Stimulated activated CD4-positive, alpha-beta T cell treated with anti-CD3 and anti-CD28 coated beads, Interleukin-1b, Interleukin-23, amount 100 ng/mL, for 24 hours (primary cell): ENCODE data around the gene DNAL1.

ENCODE experiments used
- DNase-seq, 4 experiments: peaks; one replicate each; pipeline ENCODE4 v3.0.0-alpha.2; 2020; ENCODE audit warnings: low read depth in 4 of 4, low spot score in 1 of 4

The DNAL1 gene

GRCh38 chr14:73722581-73722980, 77.8 kb downstream of the DNAL1 start:
- no peak for DNase-seq

GRCh38 chr14:73723406-73723796, 78.6 kb downstream of the DNAL1 start:
- DNase-seq = no peak

GRCh38 chr14:73723797-73724661, 79.2 kb downstream of the DNAL1 start:
- DNase-seq = no peak

GRCh38 chr14:73724696-73725095, 79.9 kb downstream of the DNAL1 start:
- no peak for DNase-seq

- DNase-seq = no peak
Measured at GRCh38 chr14:73725116-73726024, 80.6 kb downstream of the DNAL1 start.

- no peak for DNase-seq
Measured at GRCh38 chr14:73726025-73726961, 81.5 kb downstream of the DNAL1 start.

GRCh38 chr14:73727166-73727565, 82.4 kb downstream of the DNAL1 start:
- DNase-seq = no peak

GRCh38 chr14:73728717-73729330, 84.0 kb downstream of the DNAL1 start:
- DNase-seq = peak; percentile 78 to 94 (median 88)

- DNase-seq = no peak
Measured at GRCh38 chr14:73729556-73730265, 84.9 kb downstream of the DNAL1 start.

- DNase-seq = no peak
Measured at GRCh38 chr14:73731111-73731510, 86.3 kb downstream of the DNAL1 start.

GRCh38 chr14:73732006-73732405, 87.2 kb downstream of the DNAL1 start:
- no peak for DNase-seq

GRCh38 chr14:73736842-73737241, 92.1 kb downstream of the DNAL1 start:
- no peak for DNase-seq

GRCh38 chr14:73738518-73739173, 93.9 kb downstream of the DNAL1 start:
- no peak for DNase-seq

GRCh38 chr14:73739174-73739898, 94.5 kb downstream of the DNAL1 start:
- DNase-seq = no peak

- DNase-seq = no peak
Measured at GRCh38 chr14:73739899-73740617, 95.3 kb downstream of the DNAL1 start.

- DNase-seq = no peak
Measured at GRCh38 chr14:73740618-73741326, 96.0 kb downstream of the DNAL1 start.

GRCh38 chr14:73741386-73741875, 96.6 kb downstream of the DNAL1 start:
- peak in 2 of 4 experiments; percentile 66 to 67 for DNase-seq
